Naive thymus-derived CD4-positive, alpha-beta T cell (primary cell): ENCODE results near the gene GLCCI1. TPM values are rescaled to one million over a fixed set of nuclear protein-coding genes. Genes with fewer than 3 reads are reported as not detected.

Source experiments
- ATAC-seq: fragments of 150-1000 bp; cut with Tn5 transposase; 2 replicates; pipeline ENCODE4 v1.10.0; 2021; ENCODE audit warnings: mild to moderate bottlenecking, moderate library complexity
- CTCF ChIA-PET: fragments of 350-600 bp; sonication (Branson Sonifier 250); formaldehyde crosslinking; loops from one replicate; lab custom pipeline; 2021; ENCODE audit warnings: antibody characterized with exemption; lab: Charles Lee
- POLR2A ChIA-PET: fragments of 350-600 bp; sonication (Branson Sonifier 250); formaldehyde crosslinking; loops from one replicate; lab custom pipeline; 2021; ENCODE audit warnings: antibody characterized with exemption, inconsistent platforms; lab: Charles Lee
- DNase-seq, 9 donors: peaks; one replicate each; pipeline versions ENCODE4 v3.0.0 to v3.0.0-alpha.2; 2020 to 2022; ENCODE audit warnings: mixed read lengths in 1 of 9
- H3K27ac ChIP-seq: one replicate; pipeline ENCODE4 v1.7.0; 2013; ENCODE audit warnings: mild to moderate bottlenecking, low read depth, low read length, moderate library complexity
- H3K27me3 ChIP-seq, 2 donors: one replicate each; pipeline ENCODE4 v1.7.0; 2013; ENCODE audit warnings: low read length in 2 of 2, mild to moderate bottlenecking in 2 of 2, moderate library complexity in 2 of 2; ENCODE audit not compliant: control insufficient read depth in 2 of 2, insufficient read depth in 2 of 2
- H3K36me3 ChIP-seq, 3 experiments: 1 replicate in 2 of 3; 2 replicates in 1 of 3; pipeline ENCODE4 v1.7.0; 2013; ENCODE audit warnings: low read length in 3 of 3, mild to moderate bottlenecking in 3 of 3, moderate library complexity in 1 of 3; ENCODE audit not compliant: insufficient read depth in 3 of 3, control insufficient read depth in 2 of 3
- H3K4me1 ChIP-seq, 2 donors: one replicate each; pipeline ENCODE4 v1.7.0; 2013; ENCODE audit warnings: low read length in 2 of 2, mild to moderate bottlenecking in 2 of 2, moderate library complexity in 1 of 2; ENCODE audit not compliant: control insufficient read depth in 2 of 2, insufficient read depth in 2 of 2
- H3K4me3 ChIP-seq: 2 replicates; pipeline ENCODE4 v1.7.0; 2013; ENCODE audit warnings: mild to moderate bottlenecking, low read length
- H3K9me3 ChIP-seq, 3 experiments: 1 replicate in 2 of 3; 2 replicates in 1 of 3; pipeline ENCODE4 v1.7.0; 2013; ENCODE audit warnings: low read length in 3 of 3; ENCODE audit not compliant: control insufficient read depth in 2 of 3
- H3K27ac Mint-ChIP-seq, 9 donors: one replicate each; pipeline ENCODE4 v1.8.0; 2020 to 2022; ENCODE audit warnings: mixed read lengths in 9 of 9, mild to moderate bottlenecking in 8 of 9, moderate library complexity in 5 of 9, inconsistent platforms in 2 of 9
- H3K27me3 Mint-ChIP-seq, 5 donors: one replicate each; pipeline ENCODE4 v1.8.0; 2021 to 2022; ENCODE audit warnings: mixed read lengths in 5 of 5, mild to moderate bottlenecking in 1 of 5
- H3K36me3 Mint-ChIP-seq, 5 donors: one replicate each; pipeline ENCODE4 v1.8.0; 2020 to 2022; ENCODE audit warnings: mixed read lengths in 5 of 5, mild to moderate bottlenecking in 3 of 5, inconsistent platforms in 1 of 5
- H3K4me1 Mint-ChIP-seq, 7 donors: one replicate each; pipeline ENCODE4 v1.8.0; 2020 to 2022; ENCODE audit warnings: mixed read lengths in 7 of 7, mild to moderate bottlenecking in 3 of 7, inconsistent platforms in 1 of 7
- H3K4me3 Mint-ChIP-seq, 10 donors: one replicate each; pipeline ENCODE4 v1.8.0; 2020 to 2022; ENCODE audit warnings: mild to moderate bottlenecking in 10 of 10, mixed read lengths in 10 of 10, moderate library complexity in 6 of 10, inconsistent platforms in 2 of 10
- H3K9me3 Mint-ChIP-seq, 11 donors: one replicate each; pipeline ENCODE4 v1.8.0; 2020 to 2022; ENCODE audit warnings: mixed read lengths in 11 of 11, mild to moderate bottlenecking in 4 of 11, inconsistent platforms in 1 of 11, moderate library complexity in 1 of 11
- intact Hi-C, 2 donors: fragments of 100-400 bp; cut with micrococcal nuclease; formaldehyde crosslinking; loops; one replicate each; pipeline ENCODE4 v1.15.1; 2023
- polyA plus RNA-seq, 2 donors: library from polyadenylated mRNA; unstranded; fragments of 300-500 nt; fragmentation: Illumina TruSeq; gene quantifications; one replicate each; pipeline ENCODE4 v1.2.3, GENCODE V29; 2021
- total RNA-seq, 6 experiments: library from RNA in 5 of 6; stranded (reverse) in 5 of 6; gene quantifications; 1 replicate in 5 of 6; 2 replicates in 1 of 6; pipeline ENCODE4 v1.2.3 and lab custom pipeline; 2021 to 2026

Gene GLCCI1
- total and polyA plus RNA-seq, 7 experiments from 2014 or later, result 6.9 to 43.1 (median 26.5) TPM

- ChIA-PET CTCF (interaction anchor here (0.7 kb wide), 1 partner anchor 260 kb away, joined by 3 read pairs; no protein-coding TSS in a partner anchor), POLR2A (interaction anchor here (0.7 to 1.3 kb wide), 3 partner anchors 10 to 27 kb away, joined by 3 to 4 read pairs (median 3); no protein-coding TSS in a partner anchor)
- H3K4me1 Mint-ChIP-seq, result peaks cover 0 to 32% (median 25%) of the 10 kb centered on the region in 7 donors
- no peaks in the 10 kb centered on the region for H3K36me3 Mint-ChIP-seq
- DNase-seq (peak in 1 of 9 donors; percentile 29), ATAC-seq (no peak)
- H3K27ac ChIP-seq, result no peak overlapping the region
- H3K9me3 Mint-ChIP-seq, result no peaks in the 10 kb centered on the region
- H3K27ac Mint-ChIP-seq, result peak overlapping the region in 2 of 9 donors; percentile 11 to 50
- H3K4me3 Mint-ChIP-seq, result peak overlapping the region in 1 of 10 donors; percentile 14
- H3K27me3 Mint-ChIP-seq, result no peaks in the 10 kb centered on the region
- H3K27me3 ChIP-seq, result no peaks in the 10 kb centered on the region
- intact Hi-C loops, result loop anchor here (5.0 kb wide), 2 partner anchors 42 to 707 kb away; no protein-coding TSS in a partner anchor
- H3K4me1 ChIP-seq, result peaks cover 0 to 19% of the 10 kb centered on the region in 2 donors
- no peak overlapping the region for H3K4me3 ChIP-seq
- no peaks in the 10 kb centered on the region for H3K9me3 ChIP-seq
- peaks cover 0 to 6% (median 0%) of the 10 kb centered on the region in 3 experiments for H3K36me3 ChIP-seq
Observed at GRCh38 chr7:7964691-7965090, 3.9 kb upstream of the GLCCI1 start.

- intact Hi-C loops, result loop anchor here (5.0 kb wide), 2 partner anchors 43 to 708 kb away; no protein-coding TSS in a partner anchor
- DNase-seq, result no peak
- Mint-ChIP-seq H3K36me3 (no peaks in the 10 kb centered on the region), H3K4me1 (peaks cover 0 to 32% (median 25%) of the 10 kb centered on the region in 7 donors), H3K27ac (peak overlapping the region in 6 of 9 donors; percentile 3 to 81 (median 34)), H3K27me3 (no peaks in the 10 kb centered on the region), H3K9me3 (no peaks in the 10 kb centered on the region), H3K4me3 (peak overlapping the region in 3 of 10 donors; percentile 2 to 37 (median 31))
- Histone ChIP-seq H3K4me1 (peaks cover 0 to 19% of the 10 kb centered on the region in 2 donors), H3K27me3 (no peaks in the 10 kb centered on the region), H3K9me3 (no peaks in the 10 kb centered on the region), H3K4me3 (no peak overlapping the region), H3K27ac (no peak overlapping the region), H3K36me3 (peaks cover 0 to 6% (median 0%) of the 10 kb centered on the region in 3 experiments)
- ChIA-PET POLR2A (interaction anchor here (0.7 to 5.7 kb wide), 3 partner anchors 12 to 325 kb away, joined by 3 to 37 read pairs (median 3); partner anchors contain the start of gene UMAD1), CTCF (interaction anchor here (0.7 kb wide), 1 partner anchor 260 kb away, joined by 3 read pairs; no protein-coding TSS in a partner anchor)
- ATAC-seq, result no peak
Observed at GRCh38 chr7:7965301-7965700, 3.3 kb upstream of the GLCCI1 start.

GRCh38 chr7:7966141-7966734 is 2.4 kb upstream of the GLCCI1 start:
- no peak for DNase-seq
- POLR2A ChIA-PET, result interaction anchor here (0.6 to 5.7 kb wide), 9 partner anchors 13 to 1368 kb away, joined by 3 to 43 read pairs (median 4); partner anchors contain the start of gene UMAD1
- intact Hi-C loops, result loop anchor here (5.0 kb wide), 2 partner anchors 44 to 709 kb away; no protein-coding TSS in a partner anchor
- CTCF ChIA-PET, result interaction anchor here (2.0 kb wide), 1 partner anchor 224 kb away, joined by 8 read pairs; no protein-coding TSS in a partner anchor
- Mint-ChIP-seq H3K27ac (peak overlapping the region in 4 of 9 donors; percentile 14 to 34 (median 27)), H3K9me3 (no peaks in the 10 kb centered on the region), H3K4me1 (peaks cover 0 to 32% (median 25%) of the 10 kb centered on the region in 7 donors), H3K36me3 (no peaks in the 10 kb centered on the region), H3K27me3 (no peaks in the 10 kb centered on the region), H3K4me3 (peak overlapping the region in 1 of 10 donors; percentile 6)
- H3K27ac ChIP-seq, result no peak overlapping the region
- H3K4me3 ChIP-seq, result no peak overlapping the region
- no peaks in the 10 kb centered on the region for H3K9me3 ChIP-seq
- H3K36me3 ChIP-seq, result peaks cover 0 to 6% (median 0%) of the 10 kb centered on the region in 3 experiments
- H3K4me1 ChIP-seq, result peaks cover under 1 to 23% of the 10 kb centered on the region in 2 donors
- H3K27me3 ChIP-seq, result no peaks in the 10 kb centered on the region
- ATAC-seq, result no peak

GRCh38 chr7:7967886-7968543 is 581 bp upstream of the GLCCI1 start:
- POLR2A ChIA-PET, result interaction anchor here (0.6 to 5.7 kb wide), 43 partner anchors 10 to 1695 kb away, joined by 3 to 43 read pairs (median 3); partner anchors contain the start of gene UMAD1
- no peaks in the 10 kb centered on the region for H3K9me3 Mint-ChIP-seq
- peak overlapping the region; percentile 78 to 98 (median 91) for H3K27ac Mint-ChIP-seq
- peak overlapping the region in 9 of 10 donors; percentile 88 to 99 (median 94) for H3K4me3 Mint-ChIP-seq
- no peak for ATAC-seq
- Histone ChIP-seq H3K9me3 (no peaks in the 10 kb centered on the region), H3K36me3 (peaks cover 0 to 6% (median 0%) of the 10 kb centered on the region in 3 experiments), H3K27me3 (no peaks in the 10 kb centered on the region), H3K27ac (peak overlapping the region; percentile 88), H3K4me3 (peak overlapping the region; percentile 75), H3K4me1 (peaks cover 13 to 38% of the 10 kb centered on the region in 2 donors)
- intact Hi-C loops, result loop anchor here (1.0 to 5.0 kb wide), 15 partner anchors 21 to 786 kb away; partner anchors contain the start of genes C1GALT1 (in 2 of the 2), UMAD1 (in 2 of the 2) and MIOS (in 1 of the 2)
- peak in 1 of 9 donors; percentile 13 for DNase-seq
- no peaks in the 10 kb centered on the region for H3K27me3 Mint-ChIP-seq
- CTCF ChIA-PET, result interaction anchor here (0.6 to 2.0 kb wide), 4 partner anchors 64 to 222 kb away, joined by 3 to 8 read pairs (median 3); no protein-coding TSS in a partner anchor
- H3K36me3 Mint-ChIP-seq, result no peaks in the 10 kb centered on the region
- peaks cover 3 to 35% (median 28%) of the 10 kb centered on the region in 7 donors for H3K4me1 Mint-ChIP-seq

- peak overlapping the region in 7 of 9 donors; percentile 9 to 91 (median 85) for H3K27ac Mint-ChIP-seq
- H3K4me3 ChIP-seq, result peak overlapping the region; percentile 75
- H3K9me3 ChIP-seq, result no peaks in the 10 kb centered on the region
- H3K9me3 Mint-ChIP-seq, result no peaks in the 10 kb centered on the region
- peaks cover 0 to 1% (median 0%) of the 10 kb centered on the region in 5 donors for H3K36me3 Mint-ChIP-seq
- H3K4me1 ChIP-seq, result peaks cover 17 to 40% of the 10 kb centered on the region in 2 donors
- H3K4me1 Mint-ChIP-seq, result peaks cover 10 to 40% (median 34%) of the 10 kb centered on the region in 7 donors
- H3K27me3 ChIP-seq, result no peaks in the 10 kb centered on the region
- H3K27ac ChIP-seq, result peak overlapping the region; percentile 88
- intact Hi-C loops, result loop anchor here (1.0 to 5.0 kb wide), 16 partner anchors 9 to 712 kb away; partner anchors contain the start of gene MIOS (in 1 of the 2)
- H3K36me3 ChIP-seq, result peaks cover 0 to 6% (median 0%) of the 10 kb centered on the region in 3 experiments
- H3K27me3 Mint-ChIP-seq, result no peaks in the 10 kb centered on the region
- peak overlapping the region in 9 of 10 donors; percentile 73 to 96 (median 88) for H3K4me3 Mint-ChIP-seq
- ATAC-seq, result no peak
- DNase-seq, result peak; percentile 22 to 60 (median 55)
- POLR2A ChIA-PET, result interaction anchor here (0.7 to 5.7 kb wide), 33 partner anchors 9 to 401 kb away, joined by 3 to 43 read pairs (median 5); partner anchors contain the start of gene UMAD1
- CTCF ChIA-PET, result interaction anchor here (0.9 to 1.5 kb wide), 2 partner anchors 205 to 221 kb away, joined by 3 to 8 read pairs; no protein-coding TSS in a partner anchor
Observed at GRCh38 chr7:7969306-7970236, 975 bp downstream of the GLCCI1 start.
